D721Med (cell line): ENCODE data around the gene DCPS.
A peak's percentile ranks its signal among the peaks of the same experiment; 100 is the strongest.

ENCODE experiments used
- DNase-seq: peaks from one replicate; pipeline ENCODE4 v3.0.0; 2011; ENCODE audit warnings: low spot score; ENCODE audit not compliant: insufficient read length
- FAIRE-seq: peaks from 2 replicates; lab custom pipeline; 2011; peaks lifted over from hg19 to GRCh38; lab: Jason Lieb, UNC
- CTCF ChIP-seq: IDR thresholded peaks from 2 replicates; pipeline ENCODE4 v1.5.1; 2012; ENCODE audit warnings: mild to moderate bottlenecking, control low read depth; ENCODE audit not compliant: insufficient read depth; ENCODE audit errors: missing control alignments

The DCPS gene

GRCh38 chr11:126263489-126263888, 40.4 kb upstream of the DCPS start:
- TF ChIP-seq CTCF, result no peak
- no peak for FAIRE-seq
- no peak for DNase-seq

- TF ChIP-seq CTCF, result no peak
- DNase-seq, result no peak
- no peak for FAIRE-seq
Observed at GRCh38 chr11:126265811-126266210, 38.0 kb upstream of the DCPS start.

- no peak for FAIRE-seq
- TF ChIP-seq CTCF, result no peak
Observed at GRCh38 chr11:126267650-126268049, 36.2 kb upstream of the DCPS start.

GRCh38 chr11:126268361-126268707, 35.5 kb upstream of the DCPS start:
- TF ChIP-seq CTCF, result no peak
- no peak for FAIRE-seq
- no peak for DNase-seq

More at GRCh38 chr11:126267650-126268049, 36.2 kb upstream of the DCPS start:
- DNase-seq, result no peak

GRCh38 chr11:126268708-126269579, 34.9 kb upstream of the DCPS start, which contains the start of the genes FOXRED1 and SRPRA:
TSS of gene FOXRED1 (plus strand) at chr11:126269154. CDS start at chr11:126269207, 53 bp downstream.
TSS of gene SRPRA (minus strand) at chr11:126268895. CDS start at chr11:126268804, 91 bp downstream.
- no peak for TF ChIP-seq CTCF
- FAIRE-seq, result no peak
- peak; percentile 99 for DNase-seq

- TF ChIP-seq CTCF, result no peak
- DNase-seq, result no peak
- no peak for FAIRE-seq
Observed at GRCh38 chr11:126277322-126277721, 26.5 kb upstream of the DCPS start.

- no peak for FAIRE-seq
- no peak for TF ChIP-seq CTCF
Observed at GRCh38 chr11:126277780-126278179, 26.1 kb upstream of the DCPS start.

More at GRCh38 chr11:126277780-126278179, 26.1 kb upstream of the DCPS start:
- no peak for DNase-seq
